ENCODE data around the gene ALK.

The ALK gene

GRCh38 chr2:29898999-29899398 is 22.4 kb downstream of the ALK start:
- no peaks in the 10 kb centered on the region for H3K36me3 ChIP-seq (ENCODE audit: control insufficient read depth, insufficient read depth, low read length)
- no peak overlapping the region for H3K4me3 ChIP-seq (ENCODE audit: low read length)
- H3K27me3 ChIP-seq (ENCODE audit: control insufficient read depth, insufficient read depth, low read length): no peaks in the 10 kb centered on the region
- no peaks in the 10 kb centered on the region for H3K4me1 ChIP-seq (ENCODE audit: control insufficient read depth, insufficient read depth, low read length)
- H3K9ac ChIP-seq (ENCODE audit: low read length): no peak overlapping the region
- no peak overlapping the region for H3K27ac ChIP-seq (ENCODE audit: low read depth, low read length)

- Histone ChIP-seq H3K9ac (ENCODE audit: low read length) (no peak overlapping the region), H3K27ac (ENCODE audit: low read depth, low read length) (no peak overlapping the region), H3K36me3 (ENCODE audit: control insufficient read depth, insufficient read depth, low read length) (no peaks in the 10 kb centered on the region), H3K27me3 (ENCODE audit: control insufficient read depth, insufficient read depth, low read length) (no peaks in the 10 kb centered on the region), H3K4me3 (ENCODE audit: low read length) (no peak overlapping the region), H3K4me1 (ENCODE audit: control insufficient read depth, insufficient read depth, low read length) (no peaks in the 10 kb centered on the region)
These were observed 26.4 kb downstream of the ALK start for GRCh38 chr2:29894822-29895614.

GRCh38 chr2:29892585-29893259 is 28.7 kb downstream of the ALK start:
- Histone ChIP-seq H3K27ac (ENCODE audit: low read depth, low read length) (no peak overlapping the region), H3K4me1 (ENCODE audit: control insufficient read depth, insufficient read depth, low read length) (no peaks in the 10 kb centered on the region), H3K9ac (ENCODE audit: low read length) (no peak overlapping the region), H3K36me3 (ENCODE audit: control insufficient read depth, insufficient read depth, low read length) (no peaks in the 10 kb centered on the region), H3K27me3 (ENCODE audit: control insufficient read depth, insufficient read depth, low read length) (no peaks in the 10 kb centered on the region), H3K4me3 (ENCODE audit: low read length) (no peak overlapping the region)

- Histone ChIP-seq H3K27me3 (ENCODE audit: control insufficient read depth, insufficient read depth, low read length) (no peaks in the 10 kb centered on the region), H3K4me1 (ENCODE audit: control insufficient read depth, insufficient read depth, low read length) (no peaks in the 10 kb centered on the region), H3K9ac (ENCODE audit: low read length) (no peak overlapping the region), H3K27ac (ENCODE audit: low read depth, low read length) (no peak overlapping the region), H3K36me3 (ENCODE audit: control insufficient read depth, insufficient read depth, low read length) (no peaks in the 10 kb centered on the region), H3K4me3 (ENCODE audit: low read length) (no peak overlapping the region)
These were observed 40.2 kb downstream of the ALK start for GRCh38 chr2:29881089-29881730.

GRCh38 chr2:29880084-29880483 is 41.3 kb downstream of the ALK start:
- Histone ChIP-seq H3K27ac (ENCODE audit: low read depth, low read length) (no peak overlapping the region), H3K9ac (ENCODE audit: low read length) (no peak overlapping the region), H3K4me1 (ENCODE audit: control insufficient read depth, insufficient read depth, low read length) (no peaks in the 10 kb centered on the region), H3K27me3 (ENCODE audit: control insufficient read depth, insufficient read depth, low read length) (no peaks in the 10 kb centered on the region), H3K36me3 (ENCODE audit: control insufficient read depth, insufficient read depth, low read length) (no peaks in the 10 kb centered on the region), H3K4me3 (ENCODE audit: low read length) (no peak overlapping the region)

GRCh38 chr2:29879456-29879855 is 41.9 kb downstream of the ALK start:
- no peak overlapping the region for H3K4me3 ChIP-seq (ENCODE audit: low read length)
- no peak overlapping the region for H3K27ac ChIP-seq (ENCODE audit: low read depth, low read length)
- H3K36me3 ChIP-seq (ENCODE audit: control insufficient read depth, insufficient read depth, low read length): no peaks in the 10 kb centered on the region
- H3K9ac ChIP-seq (ENCODE audit: low read length): no peak overlapping the region
- no peaks in the 10 kb centered on the region for H3K27me3 ChIP-seq (ENCODE audit: control insufficient read depth, insufficient read depth, low read length)
- H3K4me1 ChIP-seq (ENCODE audit: control insufficient read depth, insufficient read depth, low read length): no peaks in the 10 kb centered on the region

- H3K27me3 ChIP-seq (ENCODE audit: control insufficient read depth, insufficient read depth, low read length): no peaks in the 10 kb centered on the region
- H3K4me1 ChIP-seq (ENCODE audit: control insufficient read depth, insufficient read depth, low read length): no peaks in the 10 kb centered on the region
- H3K27ac ChIP-seq (ENCODE audit: low read depth, low read length): no peak overlapping the region
- no peak overlapping the region for H3K9ac ChIP-seq (ENCODE audit: low read length)
- no peaks in the 10 kb centered on the region for H3K36me3 ChIP-seq (ENCODE audit: control insufficient read depth, insufficient read depth, low read length)
- no peak overlapping the region for H3K4me3 ChIP-seq (ENCODE audit: low read length)
These were observed 42.5 kb downstream of the ALK start for GRCh38 chr2:29878898-29879297.

GRCh38 chr2:29876374-29876773 is 45.0 kb downstream of the ALK start:
- no peaks in the 10 kb centered on the region for H3K4me1 ChIP-seq (ENCODE audit: control insufficient read depth, insufficient read depth, low read length)
- H3K27ac ChIP-seq (ENCODE audit: low read depth, low read length): no peak overlapping the region
- no peak overlapping the region for H3K9ac ChIP-seq (ENCODE audit: low read length)
- no peaks in the 10 kb centered on the region for H3K27me3 ChIP-seq (ENCODE audit: control insufficient read depth, insufficient read depth, low read length)
- H3K4me3 ChIP-seq (ENCODE audit: low read length): no peak overlapping the region
- no peaks in the 10 kb centered on the region for H3K36me3 ChIP-seq (ENCODE audit: control insufficient read depth, insufficient read depth, low read length)

GRCh38 chr2:29874745-29875144 is 46.6 kb downstream of the ALK start:
- Histone ChIP-seq H3K4me1 (ENCODE audit: control insufficient read depth, insufficient read depth, low read length) (no peaks in the 10 kb centered on the region), H3K27ac (ENCODE audit: low read depth, low read length) (no peak overlapping the region), H3K27me3 (ENCODE audit: control insufficient read depth, insufficient read depth, low read length) (no peaks in the 10 kb centered on the region), H3K4me3 (ENCODE audit: low read length) (no peak overlapping the region), H3K36me3 (ENCODE audit: control insufficient read depth, insufficient read depth, low read length) (no peaks in the 10 kb centered on the region), H3K9ac (ENCODE audit: low read length) (no peak overlapping the region)

GRCh38 chr2:29872870-29873269 is 48.5 kb downstream of the ALK start:
- Histone ChIP-seq H3K4me1 (ENCODE audit: control insufficient read depth, insufficient read depth, low read length) (no peaks in the 10 kb centered on the region), H3K4me3 (ENCODE audit: low read length) (no peak overlapping the region), H3K27me3 (ENCODE audit: control insufficient read depth, insufficient read depth, low read length) (no peaks in the 10 kb centered on the region), H3K27ac (ENCODE audit: low read depth, low read length) (no peak overlapping the region), H3K36me3 (ENCODE audit: control insufficient read depth, insufficient read depth, low read length) (no peaks in the 10 kb centered on the region), H3K9ac (ENCODE audit: low read length) (no peak overlapping the region)

- H3K4me1 ChIP-seq (ENCODE audit: control insufficient read depth, insufficient read depth, low read length): no peaks in the 10 kb centered on the region
- H3K27ac ChIP-seq (ENCODE audit: low read depth, low read length): no peak overlapping the region
- H3K27me3 ChIP-seq (ENCODE audit: control insufficient read depth, insufficient read depth, low read length): no peaks in the 10 kb centered on the region
- H3K36me3 ChIP-seq (ENCODE audit: control insufficient read depth, insufficient read depth, low read length): no peaks in the 10 kb centered on the region
- H3K4me3 ChIP-seq (ENCODE audit: low read length): no peak overlapping the region
- H3K9ac ChIP-seq (ENCODE audit: low read length): no peak overlapping the region
These were observed 49.8 kb downstream of the ALK start for GRCh38 chr2:29871541-29871940.

GRCh38 chr2:29865512-29865911 is 55.9 kb downstream of the ALK start:
- H3K4me1 ChIP-seq (ENCODE audit: control insufficient read depth, insufficient read depth, low read length): no peaks in the 10 kb centered on the region
- H3K4me3 ChIP-seq (ENCODE audit: low read length): no peak overlapping the region
- H3K27me3 ChIP-seq (ENCODE audit: control insufficient read depth, insufficient read depth, low read length): no peaks in the 10 kb centered on the region
- no peak overlapping the region for H3K9ac ChIP-seq (ENCODE audit: low read length)
- no peak overlapping the region for H3K27ac ChIP-seq (ENCODE audit: low read depth, low read length)
- no peaks in the 10 kb centered on the region for H3K36me3 ChIP-seq (ENCODE audit: control insufficient read depth, insufficient read depth, low read length)
